Lower leg skin (tissue), 3 donors: ENCODE measurements around the gene GALE.
"Not testable (repeated sequence)": the region's sequence is repeated elsewhere in the genome, so short reads cannot be mapped to it uniquely, and the experiment has no call there.

Experiments
- CTCF ChIP-seq, 3 donors: fragments of 450-650 bp; IDR thresholded peaks; one replicate each; pipeline ENCODE4 v1.5.1; 2016; ENCODE audit warnings: antibody characterized with exemption in 3 of 3, mild to moderate bottlenecking in 3 of 3, moderate library complexity in 2 of 3
- POLR2A ChIP-seq, 2 donors: fragments of 450-650 bp; IDR thresholded peaks; one replicate each; pipeline ENCODE4 v1.6.1; 2016 to 2017; ENCODE audit warnings: antibody characterized with exemption in 2 of 2, mild to moderate bottlenecking in 1 of 2, moderate library complexity in 1 of 2

GRCh38 chr1:23783141-23783540 lies 17.4 kb downstream of the GALE start:
- TF ChIP-seq CTCF, POLR2A (IDR thresholded peaks at IDR 0.05): not testable (repeated sequence)
